Ishikawa (cell line): ENCODE results near the gene AGMO.

Experiments used
- CEBPB ChIP-seq: IDR thresholded peaks from 2 replicates; pipeline ENCODE4 v1.6.1; 2012
- CREB1 ChIP-seq: IDR thresholded peaks from 2 replicates; pipeline ENCODE4 v1.6.1; 2012; ENCODE audit warnings: low read depth
- EGR1 ChIP-seq: IDR thresholded peaks from 2 replicates; pipeline ENCODE4 v1.6.1; 2012
- EP300 ChIP-seq: IDR thresholded peaks from 2 replicates; pipeline ENCODE4 v1.6.1; 2012; ENCODE audit warnings: borderline replicate concordance
- FOXM1 ChIP-seq: IDR thresholded peaks from 2 replicates; pipeline ENCODE4 v1.6.1; 2012; ENCODE audit warnings: low read depth, borderline replicate concordance
- MAX ChIP-seq: IDR thresholded peaks from 2 replicates; pipeline ENCODE4 v1.6.1; 2012
- NFIC ChIP-seq: IDR thresholded peaks from 2 replicates; pipeline ENCODE4 v1.6.1; 2012
- RAD21 ChIP-seq: IDR thresholded peaks from 2 replicates; pipeline ENCODE4 v1.6.1; 2012; ENCODE audit warnings: low read depth
- REST ChIP-seq: IDR thresholded peaks from 2 replicates; pipeline ENCODE4 v1.6.1; 2012; ENCODE audit warnings: low read depth, mild to moderate bottlenecking
- TAF1 ChIP-seq: IDR thresholded peaks from 2 replicates; pipeline ENCODE4 v1.6.1; 2012; ENCODE audit warnings: low read depth, mild to moderate bottlenecking
- TCF12 ChIP-seq: IDR thresholded peaks from 2 replicates; pipeline ENCODE4 v1.6.1; 2012; ENCODE audit warnings: low read depth
- TEAD4 ChIP-seq: IDR thresholded peaks from 2 replicates; pipeline ENCODE4 v1.6.1; 2012
- USF1 ChIP-seq: IDR thresholded peaks from 2 replicates; pipeline ENCODE4 v1.6.1; 2012
- YY1 ChIP-seq: IDR thresholded peaks from 2 replicates; pipeline ENCODE4 v1.6.1; 2012; ENCODE audit warnings: low read depth

GRCh38 chr7:15439853-15440252 lies 122.0 kb downstream of the AGMO start:
- TF ChIP-seq YY1 = no peak
- no peak for TF ChIP-seq NFIC
- TF ChIP-seq REST = no peak
- no peak for TF ChIP-seq FOXM1
- no peak for TF ChIP-seq CEBPB
- TF ChIP-seq RAD21 = no peak
- no peak for TF ChIP-seq EGR1
- TF ChIP-seq EP300 = no peak
- TF ChIP-seq TAF1 = no peak
- no peak for TF ChIP-seq TCF12
- TF ChIP-seq CREB1 = no peak
- no peak for TF ChIP-seq TEAD4
- no peak for TF ChIP-seq USF1
- TF ChIP-seq MAX = no peak
